Activated CD4-positive, alpha-beta T cell treated with anti-CD3 and anti-CD28 coated beads, Interleukin-2, amount 50 U/mL, for 48 hours (primary cell): ENCODE results near the gene DSC1.
"Not testable (repeated sequence)": the region's sequence is repeated elsewhere in the genome, so short reads cannot be mapped to it uniquely, and the experiment has no call there.

Experiments used
- DNase-seq, 2 experiments: peaks; one replicate each; pipeline ENCODE4 v3.0.0-alpha.2; 2020

Gene DSC1

DNA sequence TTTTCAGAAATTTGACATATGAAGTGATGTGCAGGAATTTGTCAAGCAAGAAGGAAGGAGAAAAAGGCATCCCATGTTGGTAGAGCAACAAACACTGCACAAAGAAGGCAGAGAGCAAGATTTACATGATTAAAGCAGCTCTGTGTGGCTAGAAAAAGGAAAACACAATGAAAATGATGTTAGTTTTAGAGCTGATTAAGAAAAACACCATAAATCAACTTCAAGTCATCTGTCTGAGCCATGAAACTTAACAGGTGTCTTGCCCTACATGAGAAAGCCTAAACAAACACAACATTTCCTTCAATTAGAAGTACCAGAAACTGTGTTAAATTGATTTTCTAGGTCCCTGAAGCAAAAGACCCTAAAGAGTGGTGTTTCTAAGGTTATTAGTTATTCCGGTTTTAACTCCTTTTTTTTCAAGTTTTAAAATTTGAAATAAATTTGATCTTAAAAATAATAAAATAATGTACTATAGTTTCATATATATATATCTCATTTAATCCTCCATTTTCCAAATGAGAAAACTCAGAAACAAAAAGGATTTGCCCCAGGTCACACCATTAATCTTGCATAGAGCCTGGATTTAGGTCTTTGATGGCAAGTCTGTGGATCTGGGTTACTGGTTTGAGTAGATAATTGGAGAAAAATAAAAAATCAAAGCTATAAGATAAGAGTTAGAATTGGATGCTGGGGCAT lies 8.6 kb upstream of the DSC1 start:
- DNase-seq, result no peak

DNA sequence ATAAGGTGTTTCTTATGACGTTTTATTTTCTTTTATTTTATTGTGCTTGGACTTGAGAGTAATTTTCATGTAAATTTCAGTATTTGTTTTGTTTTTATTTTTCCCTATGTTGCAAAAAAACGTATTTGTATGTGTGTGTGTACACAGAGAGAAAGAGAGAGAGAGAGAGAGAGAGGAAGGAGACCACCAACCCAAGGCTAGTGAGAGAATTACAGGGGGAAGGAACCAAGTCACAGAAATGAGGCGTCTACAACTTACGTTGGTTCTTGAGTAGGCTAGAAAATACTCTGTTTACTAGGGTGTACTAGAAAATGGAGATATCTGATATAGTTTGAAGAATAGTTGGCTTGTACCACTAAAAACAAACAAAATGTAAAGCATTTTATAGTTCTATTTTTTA lies 7.7 kb upstream of the DSC1 start:
- no peak for DNase-seq

DNA sequence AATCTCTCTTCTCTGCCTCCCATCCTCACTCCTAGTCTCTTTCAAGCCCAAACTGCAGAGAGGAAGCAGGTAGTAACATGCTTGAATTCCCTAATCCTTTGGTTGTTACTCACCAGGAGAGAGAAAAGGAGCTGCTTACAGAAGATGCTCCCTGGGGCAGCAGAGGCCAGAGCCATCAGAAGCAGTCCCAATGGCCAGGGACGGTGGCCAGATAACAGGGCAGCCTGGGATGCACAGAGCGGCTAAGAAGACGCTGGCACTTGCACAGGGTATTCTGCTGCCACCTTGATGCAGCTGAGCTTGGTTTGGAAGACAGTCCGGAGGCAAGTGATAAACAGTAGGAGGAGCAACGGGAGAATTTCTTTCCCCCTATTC lies 250 bp downstream of the DSC1 start:
- no peak for DNase-seq

DNA sequence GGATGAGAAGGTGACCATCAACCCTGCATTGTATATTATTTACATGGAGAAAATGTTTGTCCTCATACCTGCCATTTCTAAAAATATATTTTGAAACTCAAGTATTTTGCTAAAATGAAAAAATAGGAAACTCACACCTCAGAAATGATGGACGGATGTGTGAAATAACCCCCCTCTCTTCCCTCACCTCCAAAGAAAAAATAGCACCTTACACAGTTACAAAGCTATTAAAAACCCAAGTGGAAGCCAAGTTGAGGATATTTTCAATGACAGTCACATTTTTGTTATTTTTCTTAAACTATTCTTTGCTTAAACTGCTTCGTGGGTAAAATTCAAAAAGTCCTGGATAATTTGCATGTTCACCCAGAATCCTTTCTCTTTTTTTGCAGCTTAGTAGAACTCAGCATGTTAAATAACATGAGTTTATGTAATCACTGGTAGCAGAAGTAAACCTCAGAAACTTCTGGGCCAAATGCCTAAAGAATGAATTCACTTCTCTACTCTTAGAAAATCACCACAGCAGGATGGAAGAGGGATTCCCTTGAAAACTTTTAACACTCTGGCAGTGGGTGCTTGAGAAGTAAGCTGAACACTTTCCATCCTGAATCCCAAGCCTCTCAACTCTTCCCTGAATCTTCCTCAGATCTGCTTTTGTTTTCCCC lies 768 bp downstream of the DSC1 start:
- no peak for DNase-seq

DNA sequence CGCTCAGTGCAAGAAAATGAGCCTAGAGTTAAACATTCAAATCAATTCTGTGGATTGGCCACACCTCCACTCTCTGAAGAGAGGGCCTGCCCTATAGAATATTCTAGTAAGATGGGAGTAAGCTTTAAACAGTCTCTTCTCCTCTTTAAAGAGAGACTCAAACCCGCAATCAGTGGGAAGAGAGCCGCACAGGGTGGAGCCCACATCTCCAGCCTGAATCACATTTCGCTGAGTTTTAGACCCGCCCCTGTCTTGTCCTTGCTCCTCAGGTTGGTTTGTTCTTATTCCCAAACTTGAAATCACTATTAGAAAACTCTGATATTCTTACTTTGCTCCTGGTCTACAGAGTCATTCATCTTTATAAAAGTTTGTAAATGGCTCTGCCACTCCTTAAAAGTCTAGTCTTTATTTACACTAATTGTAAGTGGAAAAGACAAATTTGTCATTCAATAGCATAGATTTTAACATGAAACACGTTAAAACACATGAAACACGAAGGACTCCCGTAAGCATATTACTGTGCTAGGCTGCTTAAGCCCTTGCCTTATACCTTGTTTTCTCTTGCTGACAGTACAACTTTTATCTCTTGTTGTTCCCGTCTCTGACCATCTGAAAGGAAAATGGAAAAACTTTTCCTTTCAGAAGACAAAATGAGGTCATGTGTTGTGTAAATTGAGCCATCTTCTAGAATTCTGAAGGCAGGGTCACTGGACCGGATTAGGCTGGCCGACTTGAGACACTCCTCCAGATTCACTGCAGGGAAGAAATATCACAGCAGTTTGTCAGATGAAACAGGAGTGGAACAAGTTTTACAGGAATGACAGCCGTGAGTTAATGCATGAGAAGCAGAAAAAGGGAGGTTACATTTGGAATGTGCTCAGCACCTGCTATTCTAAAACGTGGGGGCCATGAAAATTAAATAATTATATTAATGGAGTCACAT lies 5.6 kb downstream of the DSC1 start:
- DNase-seq, result no peak

DNA sequence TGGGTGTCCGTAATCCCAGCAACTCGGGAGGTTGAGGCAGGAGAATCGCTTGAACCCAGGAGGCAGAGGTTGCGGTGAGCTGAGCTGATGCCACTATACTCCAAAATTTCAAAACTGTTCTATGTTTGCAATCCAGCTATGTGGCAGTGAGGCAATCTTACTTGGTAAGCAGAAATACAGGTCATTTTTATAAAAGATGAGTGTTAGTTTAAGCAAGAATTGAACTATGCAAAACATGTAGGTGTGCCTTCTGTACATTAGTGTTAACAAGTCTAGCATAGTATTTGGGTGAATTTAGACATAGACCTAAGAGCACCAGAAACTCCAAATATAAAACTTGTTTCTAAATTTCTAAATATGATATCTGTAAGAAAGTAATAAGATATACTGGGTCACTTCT lies 7.2 kb downstream of the DSC1 start:
- no peak for DNase-seq

DNA sequence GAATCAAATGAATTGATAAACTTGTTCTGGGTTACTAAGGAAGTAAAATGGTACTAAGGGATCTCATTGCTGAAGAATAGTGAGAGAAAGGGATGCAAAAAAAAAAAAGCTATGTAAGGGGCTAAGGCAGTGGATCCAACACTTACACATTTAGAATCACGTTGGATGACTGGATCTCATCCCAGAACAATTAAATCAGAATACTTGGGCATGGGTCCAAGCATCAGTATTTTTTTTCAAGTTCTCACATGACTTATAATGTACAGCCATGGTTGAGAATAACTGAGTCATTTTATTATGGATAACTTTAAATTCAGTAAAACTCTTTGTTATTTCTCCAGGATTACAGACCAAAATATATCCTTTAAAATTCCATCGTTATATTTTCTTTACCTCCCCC lies 8.5 kb downstream of the DSC1 start:
- DNase-seq, result no peak

DNA sequence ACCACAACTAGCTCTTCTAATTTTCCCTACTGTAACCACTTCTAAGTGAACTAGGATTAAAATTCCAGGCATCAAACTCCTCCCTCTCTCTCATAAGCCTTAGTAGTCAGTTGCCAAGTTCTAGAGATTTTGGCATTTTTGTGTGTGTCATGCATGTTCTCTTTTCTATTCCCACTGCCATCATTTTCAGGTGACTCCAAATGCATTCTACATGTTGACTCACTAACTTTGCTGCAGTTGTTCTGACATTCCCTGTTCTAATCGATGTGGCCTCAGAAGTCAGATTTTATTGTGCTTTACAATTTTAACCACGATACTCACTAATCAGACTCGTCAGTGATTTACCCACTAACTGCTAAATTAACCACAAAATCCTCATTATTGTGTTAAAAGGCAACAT lies 13.3 kb downstream of the DSC1 start:
- DNase-seq, result no peak

DNA sequence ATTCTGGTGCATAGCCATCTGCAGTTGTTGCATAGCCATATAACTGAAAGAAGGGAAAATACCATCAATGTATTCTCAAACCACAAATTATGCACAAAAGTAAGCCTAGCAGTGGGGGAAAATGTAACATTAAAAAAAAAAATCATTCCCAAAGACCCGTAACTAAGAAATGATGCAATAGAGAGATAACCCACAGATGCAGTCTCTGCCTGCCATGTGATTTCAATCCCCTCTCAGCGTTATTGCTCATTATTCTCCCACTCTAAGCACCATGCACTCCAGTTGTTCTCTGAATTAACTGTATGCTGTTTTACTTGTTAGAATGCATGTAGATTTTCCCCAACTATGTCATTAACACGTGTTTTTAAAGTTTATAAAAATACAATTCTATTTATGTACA lies 14.1 kb downstream of the DSC1 start:
- no peak for DNase-seq

DNA sequence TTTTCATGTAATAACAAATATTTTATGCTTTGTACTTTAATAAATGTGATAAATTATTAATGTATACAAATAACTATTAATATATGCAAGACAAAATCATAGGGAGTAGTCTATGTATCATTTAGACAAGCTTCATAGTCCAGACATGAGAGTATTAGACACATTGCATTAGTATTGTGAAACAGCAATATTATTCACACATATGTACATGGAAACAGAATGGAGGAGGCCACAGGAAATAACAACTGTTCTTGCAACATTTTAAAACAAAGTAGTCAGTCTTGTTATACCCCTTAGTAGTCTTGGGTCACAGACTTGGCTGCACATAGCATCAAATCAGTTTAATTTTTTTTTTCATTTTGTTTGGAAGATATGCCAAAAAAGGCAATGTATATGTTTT lies 15.8 kb downstream of the DSC1 start:
- no peak for DNase-seq

DNA sequence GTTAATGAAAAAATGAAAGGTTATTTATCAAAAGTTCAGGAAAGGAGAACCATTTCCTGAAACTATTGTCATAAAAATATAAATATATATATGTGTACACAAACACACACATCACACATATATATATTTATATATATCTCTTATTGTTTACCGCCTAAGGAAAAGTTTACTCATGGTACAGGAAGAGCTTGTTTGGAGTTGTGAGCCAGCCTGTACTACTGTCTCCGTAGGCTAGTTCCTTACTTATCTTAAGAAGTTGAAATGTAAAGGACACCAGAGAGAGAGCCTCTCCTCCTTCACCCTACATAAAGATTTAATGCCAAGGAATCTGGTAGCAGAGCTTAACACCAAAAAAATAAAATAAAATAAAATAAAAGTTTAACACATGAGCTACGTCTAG lies 19.6 kb downstream of the DSC1 start:
- DNase-seq, result no peak

DNA sequence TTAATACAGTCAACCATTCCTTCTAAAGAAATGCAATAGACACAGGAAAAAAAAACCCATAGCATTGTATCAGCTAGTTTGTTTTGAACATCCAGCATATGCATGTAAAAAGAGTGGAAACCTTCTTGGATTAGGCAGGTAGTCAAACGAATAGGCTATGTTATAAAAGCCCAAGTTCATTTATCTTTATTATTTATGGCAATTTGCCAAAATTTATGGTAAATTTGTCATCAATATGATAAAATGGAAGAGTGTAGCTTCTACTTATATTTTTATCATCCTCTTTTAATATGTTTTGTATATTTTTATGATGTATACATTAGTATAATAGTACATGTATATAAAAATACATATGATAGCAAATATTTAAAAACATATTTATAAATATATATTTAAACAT lies 23.9 kb downstream of the DSC1 start:
- DNase-seq, result no peak

DNA sequence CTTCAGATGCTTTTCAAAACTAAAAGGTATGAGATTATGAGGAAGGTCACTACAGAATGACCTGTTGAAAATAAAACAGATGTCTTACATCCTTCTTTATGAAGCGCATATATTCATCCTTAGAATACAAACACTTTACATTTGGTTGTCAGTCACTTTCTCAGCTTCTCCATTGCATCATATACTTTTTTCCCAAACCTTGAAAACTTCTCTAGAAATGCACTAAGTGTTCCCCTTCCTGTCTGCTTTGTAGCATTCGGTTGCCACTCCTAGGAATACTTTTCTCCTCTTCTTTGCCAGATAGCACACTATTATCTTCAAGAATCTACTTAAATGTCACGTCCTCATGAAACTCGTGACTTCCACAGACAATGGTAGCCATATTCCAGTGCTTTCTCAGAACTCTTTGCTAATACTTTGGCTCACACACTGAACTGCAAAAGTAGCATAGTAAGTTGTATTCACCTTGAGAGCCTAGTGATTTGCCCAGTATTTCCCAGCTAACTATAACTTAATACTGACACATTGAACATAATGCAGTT lies 27.6 kb downstream of the DSC1 start:
- DNase-seq, result no peak

DNA sequence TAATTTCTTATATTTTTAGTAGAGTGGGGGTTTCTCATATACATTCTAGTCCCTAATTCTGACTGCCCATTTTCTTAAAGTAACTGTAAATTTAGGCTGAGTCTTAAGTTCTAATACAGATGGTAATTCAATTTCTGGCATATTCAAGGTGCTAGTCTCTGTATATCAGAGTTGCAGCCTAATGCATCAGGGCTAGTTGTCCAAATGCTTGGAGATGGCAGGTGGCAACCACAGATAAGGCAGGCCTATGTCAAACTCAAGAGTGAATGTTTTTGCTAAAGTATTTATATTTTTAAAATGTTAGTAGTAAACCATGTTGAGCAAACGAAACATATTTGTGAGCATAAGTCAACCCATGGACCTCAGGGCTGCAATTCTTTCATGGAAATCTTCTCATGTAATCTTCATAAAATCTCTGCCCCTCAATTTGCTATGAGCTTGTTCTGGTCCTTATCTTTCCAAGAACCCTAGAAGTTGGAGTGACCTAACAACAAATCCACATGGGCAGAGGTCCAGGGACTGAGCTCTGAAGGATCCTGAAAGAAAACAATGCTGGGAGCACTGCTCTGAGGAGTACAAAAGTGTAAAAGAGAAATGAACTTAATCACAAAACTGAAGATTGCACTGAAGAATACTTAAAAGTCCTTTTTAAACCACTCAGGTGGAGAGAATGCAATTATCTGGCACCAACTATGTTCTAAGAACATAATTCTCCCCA lies 33.1 kb downstream of the DSC1 start:
- no peak for DNase-seq

DNA sequence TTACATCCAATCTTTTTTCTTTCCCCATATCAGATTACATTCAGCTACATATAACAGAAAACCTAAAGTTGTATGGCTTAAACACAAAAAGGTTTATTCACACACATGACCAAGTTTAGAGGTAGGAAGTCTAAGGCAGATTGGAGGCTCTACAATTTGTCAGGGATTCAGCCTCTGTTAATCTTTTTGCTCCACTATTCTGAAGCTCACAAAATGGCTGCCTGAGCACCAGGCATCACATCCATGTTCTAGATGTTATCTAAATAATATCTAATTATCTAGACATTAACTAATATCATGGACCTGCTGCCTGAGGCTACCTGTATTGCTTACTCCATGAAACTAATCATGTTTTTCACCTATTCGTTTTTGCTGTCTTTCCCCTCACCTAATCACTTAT lies 36.8 kb downstream of the DSC1 start:
- DNase-seq, result no peak

DNA sequence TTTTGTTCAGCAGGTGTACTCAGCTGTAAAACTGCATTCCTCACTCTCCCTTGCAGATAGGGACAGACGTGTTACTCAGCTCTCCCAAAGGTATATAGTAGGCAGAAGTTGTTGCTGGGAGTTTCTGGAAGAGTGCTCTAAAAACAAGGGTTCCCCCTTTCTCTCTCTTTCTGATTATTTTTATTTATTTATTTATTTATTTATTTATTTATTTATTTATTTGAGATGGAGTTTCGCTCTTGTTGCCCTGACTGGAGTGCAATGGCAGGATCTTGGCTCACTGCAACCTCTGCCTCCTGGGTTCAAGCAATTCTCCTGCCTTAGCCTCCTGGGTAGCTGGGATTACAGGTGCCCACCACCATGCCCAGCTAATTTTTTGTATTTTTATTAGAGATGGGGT lies 39.5 kb downstream of the DSC1 start:
- not testable (repeated sequence) for DNase-seq

DNA sequence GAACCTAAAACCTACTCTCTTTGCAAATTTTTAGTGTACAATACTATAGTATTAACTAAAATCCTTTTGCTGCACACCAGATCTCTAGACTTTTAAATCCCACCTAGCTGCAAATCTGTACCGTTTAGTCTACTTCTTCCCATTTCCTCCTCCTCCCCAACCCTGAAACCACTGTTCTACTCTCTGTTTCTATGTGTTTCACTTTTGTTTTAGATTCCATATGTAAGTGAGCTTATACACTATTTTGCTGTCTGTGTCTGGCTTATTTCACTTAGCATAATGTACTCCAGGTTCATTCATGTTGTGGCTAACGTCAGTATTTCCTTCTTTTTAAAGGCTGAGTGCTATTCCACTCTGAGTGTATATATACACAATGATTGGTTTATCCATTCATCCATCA lies 42.1 kb downstream of the DSC1 start:
- no peak for DNase-seq

DNA sequence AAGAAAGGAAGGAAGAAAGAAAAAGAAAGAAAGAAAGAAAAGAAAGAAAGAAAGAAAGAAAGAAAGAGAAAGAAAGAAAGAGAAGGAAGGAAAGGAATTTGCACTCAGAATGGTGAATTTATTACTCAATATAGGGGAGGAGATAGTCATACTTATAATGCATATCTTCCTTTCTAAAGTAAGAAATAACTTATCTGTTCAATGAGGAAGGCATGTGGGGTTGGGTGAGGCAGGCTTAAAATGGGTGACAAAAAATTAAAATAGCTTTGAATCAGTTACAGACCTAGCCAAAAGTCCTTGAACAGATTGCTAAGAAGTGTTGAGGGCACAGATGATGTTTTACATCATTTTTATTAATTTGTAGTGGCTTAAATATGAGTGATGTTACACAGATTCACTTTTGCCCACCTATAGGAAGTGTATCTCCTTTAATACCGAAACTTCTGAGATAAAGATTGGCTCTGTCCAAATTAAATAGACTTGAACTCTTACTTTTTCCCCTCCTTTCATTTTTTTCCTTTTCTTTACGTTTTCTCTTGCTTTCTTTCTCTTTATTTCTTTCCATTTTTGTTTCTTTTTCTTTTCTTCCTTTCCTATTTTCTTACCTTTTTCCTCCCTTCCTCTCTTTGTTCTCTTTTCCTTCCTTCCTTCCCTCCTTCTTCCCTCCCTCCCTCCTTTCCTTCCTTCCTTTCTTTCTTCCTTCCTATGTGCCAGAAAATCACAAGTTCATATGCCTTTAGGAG lies 45.6 kb downstream of the DSC1 start:
- no peak for DNase-seq

DNA sequence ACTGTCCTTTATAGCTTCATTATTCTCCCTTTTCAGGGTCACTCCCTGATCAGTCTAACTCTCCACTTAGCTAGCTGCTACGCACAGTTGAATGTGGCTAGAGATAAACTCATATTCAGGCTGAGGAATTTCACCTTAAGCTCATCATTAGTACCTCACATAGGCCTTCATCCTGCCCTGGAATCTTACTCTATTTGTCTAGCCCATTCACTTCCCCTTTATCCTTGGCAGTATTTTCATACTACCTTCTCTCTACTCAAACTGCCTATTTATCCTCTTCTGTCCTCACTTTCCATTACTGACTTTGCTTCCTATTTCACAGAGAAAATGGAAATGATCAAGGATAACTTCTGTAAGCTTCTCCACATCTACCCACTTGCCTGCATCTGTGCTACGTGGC lies 49.9 kb downstream of the DSC1 start:
- DNase-seq, result no peak

DNA sequence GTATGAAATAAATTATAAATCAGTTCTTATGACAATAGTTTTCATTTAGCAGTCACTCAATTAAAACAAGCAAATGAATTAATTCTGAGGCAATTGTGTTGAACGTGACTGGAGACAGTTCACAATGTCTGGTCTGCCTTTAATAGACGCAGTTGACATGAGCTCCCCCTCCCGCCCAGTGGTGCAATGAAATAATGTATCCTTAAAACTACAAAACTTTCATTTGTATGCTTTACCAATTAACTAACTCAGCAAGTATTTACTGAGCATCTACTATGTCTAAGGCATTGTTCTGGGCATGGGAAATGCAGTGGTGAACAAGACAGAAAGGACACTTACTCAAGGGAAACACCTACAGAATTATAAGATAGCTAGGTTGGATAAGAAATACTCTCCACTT lies 56.9 kb downstream of the DSC1 start:
- no peak for DNase-seq

DNA sequence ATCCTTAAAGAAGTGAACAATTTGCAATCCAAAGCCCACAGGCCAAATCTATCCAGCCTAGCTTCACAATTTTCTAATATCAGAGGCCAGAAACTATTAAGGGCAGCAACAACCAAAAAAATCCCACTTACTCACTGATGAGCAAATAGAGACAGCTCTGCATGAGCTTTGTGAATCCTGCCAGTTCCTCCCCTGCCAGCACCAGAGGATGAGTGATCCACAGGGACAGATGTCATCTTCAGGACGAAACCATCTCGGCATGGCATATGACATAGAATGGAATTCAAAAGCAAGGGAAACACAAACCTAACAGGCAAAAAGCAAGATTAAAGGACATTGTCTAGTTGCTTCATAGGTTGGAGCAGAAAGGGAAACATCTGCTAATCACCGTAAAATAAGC lies 58.2 kb downstream of the DSC1 start:
- no peak for DNase-seq

DNA sequence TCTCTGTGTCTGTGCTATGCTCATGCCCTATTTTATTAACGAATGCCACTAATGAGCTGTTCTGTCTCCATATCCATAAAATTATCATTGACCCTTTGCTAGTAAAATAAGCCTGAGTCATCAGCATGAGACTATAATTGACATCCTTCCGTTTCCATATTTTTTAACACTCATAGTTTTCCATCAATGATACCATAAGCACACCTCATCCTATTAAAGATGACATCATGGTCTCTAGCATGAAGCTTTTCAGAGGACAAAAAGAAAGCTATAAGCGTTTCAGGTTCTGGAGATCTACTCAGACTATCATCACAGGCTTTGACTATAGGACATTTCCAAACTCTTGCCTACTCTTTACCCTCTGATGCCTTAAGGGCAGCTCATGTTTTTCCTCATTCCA lies 59.2 kb downstream of the DSC1 start:
- DNase-seq, result no peak
